GM18498 (cell line): ENCODE measurements around the gene PRR14L.
A peak's percentile ranks its signal among the peaks of the same experiment; 100 is the strongest.

Experiments
- ATAC-seq: cut with Tn5 transposase; IDR thresholded peaks from one replicate; pipeline ENCODE4 v1.9.1; 2021; ENCODE audit warnings: mild to moderate bottlenecking, moderate library complexity; ENCODE audit not compliant: unreplicated experiment

PRR14L gene

DNA sequence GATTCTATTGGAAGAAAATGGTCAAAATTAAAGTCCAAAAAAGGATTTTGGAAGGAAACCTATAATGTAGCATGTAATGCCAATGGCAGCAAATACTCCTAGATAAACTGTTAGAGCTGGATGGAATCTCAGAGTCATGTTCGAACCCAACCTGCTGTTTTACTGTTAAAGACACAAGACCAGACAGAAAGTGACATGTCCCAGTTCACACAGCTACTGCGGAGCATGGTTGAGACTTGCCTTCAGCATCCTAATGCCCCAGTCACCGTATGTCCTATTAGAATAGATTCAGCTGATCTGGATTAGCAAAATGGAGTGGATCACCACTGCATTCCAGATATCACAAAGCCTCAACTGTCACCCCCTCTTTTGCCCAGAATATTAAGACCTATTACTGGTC, 102.9 kb downstream of the PRR14L start:
- no peak for ATAC-seq

DNA sequence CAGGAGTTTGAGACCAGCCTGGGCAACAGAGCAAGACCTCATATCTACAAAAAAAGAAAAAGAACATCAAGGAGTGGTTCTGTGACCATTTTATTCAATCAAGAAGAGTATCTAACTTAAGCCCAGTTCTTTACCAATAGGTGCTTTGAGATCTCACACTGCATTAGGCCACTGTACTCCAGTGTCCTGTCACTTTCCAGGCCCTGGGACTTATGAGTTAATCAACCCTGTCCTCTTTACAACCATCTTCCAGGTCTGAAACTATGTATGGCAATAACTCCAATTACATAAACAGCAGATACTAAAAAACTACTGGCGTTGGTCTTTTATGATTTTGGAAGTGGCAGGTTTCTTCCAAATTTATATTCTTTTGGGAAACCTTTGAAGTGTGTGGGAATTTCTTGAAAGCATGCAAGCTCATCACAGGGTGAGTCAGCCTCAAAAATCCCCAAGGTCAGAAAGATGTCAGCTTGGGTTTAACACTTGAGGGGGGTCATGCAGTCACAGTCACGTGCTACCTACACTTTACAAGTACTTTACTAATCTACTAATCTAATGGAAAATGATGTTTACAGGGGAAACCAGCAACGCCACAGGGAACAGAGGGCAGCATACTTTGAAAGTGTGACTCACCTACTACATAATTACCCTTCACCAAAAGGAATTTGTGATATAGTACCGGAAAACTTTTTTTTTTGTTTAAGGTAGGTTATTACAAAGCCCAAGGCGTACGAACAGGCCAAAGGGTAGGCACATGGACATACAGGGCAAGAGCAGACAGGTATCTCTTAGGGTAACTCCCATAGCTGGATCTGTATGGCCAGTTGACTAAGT, 103.5 kb downstream of the PRR14L start:
- no peak for ATAC-seq

DNA sequence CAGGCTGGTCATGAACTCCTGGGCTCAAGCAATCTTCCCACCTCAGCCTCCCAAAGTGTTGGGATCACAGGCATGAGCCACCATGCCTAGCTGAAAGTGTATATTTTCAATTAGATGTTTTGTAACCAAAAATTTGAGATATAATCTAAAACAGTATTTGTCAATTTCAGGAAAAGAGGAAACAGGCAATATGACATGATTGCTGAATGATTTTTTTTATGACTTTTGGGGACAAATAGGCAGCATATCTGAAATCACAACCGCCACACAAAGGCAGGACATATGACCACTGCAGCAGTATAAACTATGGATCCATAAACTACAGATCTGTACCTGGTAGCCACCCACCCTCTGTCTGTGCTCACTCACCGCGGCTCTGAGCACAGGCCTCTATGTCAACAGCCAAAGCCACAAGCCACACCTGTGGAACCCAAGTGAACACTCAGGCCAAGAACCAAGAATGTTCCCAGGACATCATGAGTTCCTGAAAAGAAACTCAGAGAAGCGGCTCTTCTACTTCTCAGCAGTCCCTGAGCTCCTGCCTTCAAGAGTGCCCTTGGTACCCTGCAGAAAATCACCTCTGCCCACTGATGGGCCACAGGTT, 110.4 kb downstream of the PRR14L start:
- ATAC-seq, result no peak

DNA sequence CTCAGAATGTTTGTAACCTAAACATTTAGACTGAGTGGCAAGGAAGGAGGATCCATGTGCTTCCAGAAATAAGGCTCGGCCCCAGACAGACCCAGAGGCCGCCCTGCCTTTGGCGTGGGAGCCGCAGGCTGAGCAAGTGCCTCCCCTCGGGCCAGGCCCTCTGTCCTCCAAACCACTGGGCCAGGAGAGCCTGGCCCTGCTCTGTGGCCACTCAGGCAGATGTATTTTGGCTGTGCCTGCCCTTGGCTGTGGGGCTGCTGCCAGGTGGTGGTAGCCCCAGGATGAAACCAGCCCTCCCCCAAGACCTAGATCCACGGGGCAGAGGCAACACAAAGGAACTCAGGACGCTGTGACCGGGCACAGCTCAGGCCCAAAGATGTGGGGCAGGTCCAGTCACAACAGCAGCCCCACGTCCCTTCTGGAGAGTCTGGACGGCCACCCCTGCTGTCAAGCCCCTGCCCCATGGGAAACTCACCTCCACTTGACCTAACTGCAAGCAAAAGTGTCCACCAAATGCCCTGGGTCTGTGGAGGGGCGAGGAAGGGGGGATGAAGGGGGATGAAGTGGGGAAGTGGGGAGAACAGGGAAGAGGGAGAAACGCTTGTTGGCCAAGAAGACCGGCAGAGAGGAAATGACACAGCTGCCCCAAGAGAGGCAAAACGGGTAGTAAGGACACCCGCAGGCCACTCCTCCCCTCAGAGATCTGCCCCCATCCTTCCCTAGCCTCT, 111.9 kb downstream of the PRR14L start:
- peak; percentile 44 for ATAC-seq

DNA sequence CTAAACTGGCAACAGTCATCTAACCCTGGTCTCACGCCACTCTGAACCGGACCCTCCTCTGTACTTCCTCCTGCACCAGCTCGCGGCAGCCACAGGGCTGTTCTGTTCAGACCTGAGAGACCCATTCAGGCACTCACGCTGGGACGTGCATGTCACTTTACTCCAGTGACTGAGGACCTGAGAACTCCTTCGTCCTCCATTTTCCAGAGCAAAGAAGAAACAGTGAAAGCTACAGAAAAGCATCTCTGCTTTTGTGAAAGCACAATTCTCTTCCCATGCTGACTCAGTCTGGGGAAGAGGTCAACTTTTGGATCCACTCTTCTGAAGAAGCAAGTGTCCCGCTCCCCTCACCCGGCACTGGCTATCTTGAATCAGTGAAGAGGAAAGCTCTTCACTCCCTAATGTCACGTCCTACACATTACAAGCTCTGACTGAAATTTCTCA, 112.5 kb downstream of the PRR14L start:
- peak; percentile 70 for ATAC-seq

DNA sequence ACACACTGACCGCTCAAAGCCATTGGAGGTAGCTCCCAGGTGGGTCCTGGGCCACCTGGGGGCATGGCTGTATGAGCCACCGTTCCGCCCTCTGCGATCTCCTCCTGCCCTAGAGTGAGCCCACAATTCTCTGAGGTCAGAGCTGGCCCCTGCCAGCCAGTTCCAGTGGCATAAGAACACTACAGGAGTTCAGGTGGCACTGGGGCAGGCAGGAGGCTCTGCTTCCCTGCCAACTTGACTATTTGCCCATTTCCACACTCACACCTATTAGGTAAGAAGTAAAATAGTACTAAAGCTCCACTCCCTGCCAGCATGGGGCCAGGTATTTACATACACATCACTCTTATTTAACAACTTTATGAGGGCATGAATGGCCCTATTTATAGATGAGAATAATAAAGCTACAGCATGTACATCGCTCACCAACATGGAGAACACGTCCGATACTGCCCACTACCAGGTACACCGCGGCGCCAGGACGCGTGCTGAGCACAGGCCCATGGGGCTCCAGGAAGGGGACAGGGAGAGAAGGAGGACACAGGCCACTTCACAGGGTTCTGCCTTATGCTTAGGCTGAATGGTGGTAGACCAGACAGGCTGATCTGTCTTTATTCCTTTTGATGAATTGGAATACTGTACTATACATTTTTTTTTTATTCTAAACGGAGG, 114.2 kb downstream of the PRR14L start:
- no peak for ATAC-seq

DNA sequence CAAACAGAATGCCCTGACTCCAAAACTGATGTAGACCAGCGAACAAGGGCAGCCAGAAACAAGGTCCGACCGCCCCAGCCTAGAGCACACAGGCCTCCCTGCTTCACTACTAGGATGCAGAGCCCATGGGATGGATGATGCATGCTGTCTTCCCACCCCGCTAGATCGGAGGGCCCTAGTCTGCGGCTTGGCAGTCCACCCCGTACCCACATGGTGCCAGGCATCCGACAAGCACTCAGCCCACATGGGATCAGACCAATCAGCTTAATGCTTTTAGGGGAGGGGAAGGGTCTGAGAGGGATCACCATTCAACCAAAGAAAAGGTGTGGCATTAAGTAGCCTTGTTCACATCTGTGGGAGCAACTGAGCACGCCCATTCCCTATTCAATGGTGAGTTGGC, 118.5 kb downstream of the PRR14L start:
- no peak for ATAC-seq
